GM23338 (cell line): ENCODE data around the gene ZDHHC11B. TPM values are rescaled to one million over a fixed set of nuclear protein-coding genes. Genes with fewer than 3 reads are reported as not detected.
"Not testable (repeated sequence)": the region's sequence is repeated elsewhere in the genome, so short reads cannot be mapped to it uniquely, and the experiment has no call there.

Experiments used
- ATAC-seq: fragments of 200-7000 bp; cut with Tn5 transposase; 3 replicates; pipeline ENCODE4 v1.9.1; 2020
- DNase-seq: peaks from one replicate; pipeline ENCODE4 v3.0.0-alpha.2; 2015; ENCODE audit warnings: low spot score
- H2AFZ ChIP-seq: fragments of 200-600 bp; sonication (generic); 2 replicates; pipeline ENCODE4 v1.8.0; 2016; ENCODE audit warnings: antibody characterized with exemption, mild to moderate bottlenecking, moderate library complexity
- H3F3A ChIP-seq: fragments of 200-600 bp; sonication (generic); replicated peaks from 2 replicates; pipeline ENCODE4 v1.8.0; 2017; ENCODE audit warnings: antibody characterized with exemption, mixed run types, low read depth
- H3K27ac ChIP-seq: fragments of 200-600 bp; sonication (generic); 2 replicates; pipeline ENCODE4 v1.6.1; 2016; ENCODE audit warnings: low read depth
- H3K27me3 ChIP-seq: fragments of 200-600 bp; sonication (generic); 2 replicates; pipeline ENCODE4 v1.8.0; 2016; ENCODE audit warnings: mild to moderate bottlenecking, mixed run types, moderate library complexity; ENCODE audit not compliant: insufficient read depth
- H3K36me3 ChIP-seq: fragments of 200-600 bp; sonication (generic); 2 replicates; pipeline ENCODE4 v1.8.0; 2016; ENCODE audit warnings: mild to moderate bottlenecking; ENCODE audit not compliant: insufficient read depth
- H3K4me1 ChIP-seq: fragments of 200-600 bp; sonication (generic); 2 replicates; pipeline ENCODE4 v1.8.0; 2016; ENCODE audit warnings: mild to moderate bottlenecking, moderate library complexity; ENCODE audit not compliant: insufficient read depth
- H3K4me2 ChIP-seq: fragments of 200-600 bp; sonication (generic); 2 replicates; pipeline ENCODE4 v1.7.1; 2017; ENCODE audit warnings: mixed run types
- H3K4me3 ChIP-seq: fragments of 200-600 bp; sonication (generic); 2 replicates; pipeline ENCODE4 v1.6.1; 2016; ENCODE audit warnings: mixed run types
- H3K79me2 ChIP-seq: fragments of 200-600 bp; sonication (generic); replicated peaks from 2 replicates; pipeline ENCODE4 v1.8.0; 2017; ENCODE audit warnings: mild to moderate bottlenecking; ENCODE audit not compliant: insufficient read depth
- H3K9me2 ChIP-seq: fragments of 200-600 bp; sonication (generic); 2 replicates; pipeline ENCODE4 v1.8.0; 2017; ENCODE audit not compliant: insufficient read depth
- H4K20me1 ChIP-seq: fragments of 200-600 bp; sonication (generic); replicated peaks from 2 replicates; pipeline ENCODE4 v1.8.0; 2017; ENCODE audit warnings: mild to moderate bottlenecking; ENCODE audit not compliant: insufficient read depth
- H3K27ac Mint-ChIP-seq: 2 replicates; pipeline ENCODE4 v1.8.0; 2020; ENCODE audit warnings: inconsistent platforms, mild to moderate bottlenecking, moderate library complexity, mixed read lengths
- H3K27me3 Mint-ChIP-seq: 3 replicates; pipeline ENCODE4 v1.8.0; 2022; ENCODE audit warnings: low read depth, mild to moderate bottlenecking, moderate library complexity, mixed read lengths, inconsistent platforms; ENCODE audit not compliant: insufficient read depth, poor library complexity
- H3K36me3 Mint-ChIP-seq: 3 replicates; pipeline ENCODE4 v1.8.0; 2021; ENCODE audit warnings: low read depth, mild to moderate bottlenecking, inconsistent platforms, moderate library complexity, mixed read lengths
- H3K4me1 Mint-ChIP-seq: 3 replicates; pipeline ENCODE4 v1.8.0; 2020; ENCODE audit warnings: mild to moderate bottlenecking, inconsistent platforms, mixed read lengths
- H3K4me3 Mint-ChIP-seq: 3 replicates; pipeline ENCODE4 v1.8.0; 2021; ENCODE audit warnings: moderate library complexity, mild to moderate bottlenecking, inconsistent platforms, mixed read lengths
- H3K9me3 Mint-ChIP-seq: 3 replicates; pipeline ENCODE4 v1.8.0; 2020; ENCODE audit warnings: moderate library complexity, mild to moderate bottlenecking, inconsistent platforms, mixed read lengths
- EZH2 ChIP-seq: fragments of 200-600 bp; sonication (generic); IDR thresholded peaks from one replicate; pipeline ENCODE4 v1.8.0; 2017; ENCODE audit warnings: antibody characterized with exemption, mild to moderate bottlenecking, low read depth; ENCODE audit not compliant: unreplicated experiment
- JUNB ChIP-seq: IDR thresholded peaks from one replicate; pipeline ENCODE4 v1.6.1; 2016; ENCODE audit warnings: antibody characterized with exemption; ENCODE audit not compliant: unreplicated experiment
- NANOG ChIP-seq: IDR thresholded peaks from 2 replicates; pipeline ENCODE4 v1.6.1; 2016; ENCODE audit warnings: antibody characterized with exemption, borderline replicate concordance
- POLR2AphosphoS5 ChIP-seq: IDR thresholded peaks from 2 replicates; pipeline ENCODE4 v1.6.1; 2016; ENCODE audit warnings: antibody characterized with exemption, low read depth
- STAT1 ChIP-seq: IDR thresholded peaks from one replicate; pipeline ENCODE4 v1.6.1; 2016; ENCODE audit warnings: antibody characterized with exemption; ENCODE audit not compliant: unreplicated experiment
- ZNF114 ChIP-seq: fragments of 250-450 bp; sonication (Bioruptor Pico); IDR thresholded peaks from 2 replicates; pipeline ENCODE4 v1.5.0; 2020; ENCODE audit warnings: mild to moderate bottlenecking, moderate library complexity
- polyA plus RNA-seq: library from polyadenylated mRNA; unstranded; fragments of >200 nt; fragmentation: Nextera tagmentation; extraction: Ambion mirVana; gene quantifications from 2 replicates; pipeline ENCODE4 v1.2.1, GENCODE V29; 2016
- total RNA-seq: library from RNA; depleted of rRNA; stranded (reverse); fragments of >200 nt; shearing (Covaris generic); gene quantifications from 2 replicates; pipeline ENCODE4 v1.2.3, GENCODE V29; 2014
- TF ChIP-seq, protein P1 (sequence below): fragments of 250-450 bp; sonication (Bioruptor Pico); IDR thresholded peaks from 2 replicates; pipeline ENCODE4 v1.5.0; 2020; ENCODE audit warnings: mild to moderate bottlenecking, moderate library complexity
- TF ChIP-seq, protein P2 (sequence below), 2 experiments: fragments of 200-600 bp in 1 of 2; sonication (generic) in 1 of 2; conservative IDR thresholded peaks; 2 replicates each; pipeline versions ENCODE4 v1.5.1 to v1.6.1; 2016 to 2017; ENCODE audit warnings: antibody characterized with exemption in 2 of 2, low read depth in 2 of 2, mild to moderate bottlenecking in 2 of 2, moderate library complexity in 1 of 2

Gene ZDHHC11B
- total and polyA plus RNA-seq, 2 experiments from 2014 or later: 0.89 to 1.2 TPM

DNA sequence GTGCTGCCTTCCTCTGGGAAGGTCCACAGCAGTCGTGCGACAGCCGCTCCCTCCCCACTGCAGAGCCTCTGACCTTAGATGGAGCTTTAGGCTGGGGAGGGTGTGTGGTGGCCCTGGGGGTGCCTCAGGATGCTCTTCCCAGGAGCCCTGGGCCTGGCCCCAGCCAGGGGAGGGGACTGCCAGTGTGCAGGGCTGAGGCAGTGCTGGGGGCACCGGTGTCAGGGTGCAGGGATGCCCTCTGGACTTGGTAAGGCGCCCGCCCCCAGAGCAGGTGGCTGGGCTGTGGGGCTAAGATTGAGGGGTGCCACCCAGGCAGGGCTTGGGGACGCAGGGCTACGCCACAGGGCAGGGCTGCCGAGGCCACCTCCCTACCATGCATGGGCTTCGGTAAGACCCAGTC, 13.9 kb downstream of the ZDHHC11B start:
- not testable (repeated sequence) for ATAC-seq, H3K36me3 Mint-ChIP-seq, H3K9me2 ChIP-seq, H3F3A ChIP-seq, DNase-seq, H4K20me1 ChIP-seq, H3K4me3 ChIP-seq, H3K9me3 Mint-ChIP-seq, H3K27me3 ChIP-seq, H2AFZ ChIP-seq, H3K4me1 Mint-ChIP-seq, H3K4me2 ChIP-seq, H3K27me3 Mint-ChIP-seq, H3K27ac Mint-ChIP-seq, H3K4me3 Mint-ChIP-seq, H3K79me2 ChIP-seq, H3K27ac ChIP-seq, H3K36me3 ChIP-seq, H3K4me1 ChIP-seq

DNA sequence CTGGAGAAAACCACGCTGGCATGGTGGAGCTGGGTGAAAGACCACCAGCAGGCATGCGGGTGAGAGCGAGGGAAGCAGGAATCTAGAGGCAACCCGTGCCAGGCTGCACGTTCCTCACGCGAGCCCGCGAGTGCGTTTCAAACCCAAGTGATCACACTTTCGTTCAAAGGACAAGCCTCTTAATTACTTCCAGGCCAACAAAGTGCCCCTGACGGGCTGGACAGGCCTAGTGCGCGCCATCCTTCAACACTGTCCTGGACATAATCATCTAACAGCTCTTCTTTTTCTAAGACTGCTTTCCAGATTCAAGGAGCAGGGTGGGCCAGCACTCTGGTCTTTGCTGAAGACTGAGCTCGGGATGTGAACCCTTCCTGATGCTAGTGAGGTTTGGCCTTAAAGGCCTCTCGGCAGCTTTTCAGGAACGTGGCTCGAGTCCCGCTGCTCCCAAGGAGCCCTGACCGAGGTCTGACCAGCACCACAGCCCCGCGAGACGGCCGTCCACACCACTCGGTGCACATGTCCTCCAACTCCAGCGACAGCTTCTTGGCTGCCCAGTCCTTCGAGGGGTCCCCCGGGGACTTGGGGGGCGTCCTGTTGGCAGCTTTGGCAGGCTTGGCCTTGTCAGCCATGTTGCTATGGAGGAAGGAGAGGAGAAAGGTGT, 14.9 kb downstream of the ZDHHC11B start:
- not testable (repeated sequence) for H3K9me3 Mint-ChIP-seq, H3K27me3 ChIP-seq, H3K36me3 Mint-ChIP-seq, H3K4me3 Mint-ChIP-seq, H3K4me2 ChIP-seq, H3F3A ChIP-seq, DNase-seq, H3K27ac Mint-ChIP-seq, H3K36me3 ChIP-seq, H2AFZ ChIP-seq, H3K27me3 Mint-ChIP-seq, H3K27ac ChIP-seq, H3K4me1 Mint-ChIP-seq, H3K9me2 ChIP-seq, H3K4me1 ChIP-seq, H3K4me3 ChIP-seq, ATAC-seq, H3K79me2 ChIP-seq, H4K20me1 ChIP-seq

DNA sequence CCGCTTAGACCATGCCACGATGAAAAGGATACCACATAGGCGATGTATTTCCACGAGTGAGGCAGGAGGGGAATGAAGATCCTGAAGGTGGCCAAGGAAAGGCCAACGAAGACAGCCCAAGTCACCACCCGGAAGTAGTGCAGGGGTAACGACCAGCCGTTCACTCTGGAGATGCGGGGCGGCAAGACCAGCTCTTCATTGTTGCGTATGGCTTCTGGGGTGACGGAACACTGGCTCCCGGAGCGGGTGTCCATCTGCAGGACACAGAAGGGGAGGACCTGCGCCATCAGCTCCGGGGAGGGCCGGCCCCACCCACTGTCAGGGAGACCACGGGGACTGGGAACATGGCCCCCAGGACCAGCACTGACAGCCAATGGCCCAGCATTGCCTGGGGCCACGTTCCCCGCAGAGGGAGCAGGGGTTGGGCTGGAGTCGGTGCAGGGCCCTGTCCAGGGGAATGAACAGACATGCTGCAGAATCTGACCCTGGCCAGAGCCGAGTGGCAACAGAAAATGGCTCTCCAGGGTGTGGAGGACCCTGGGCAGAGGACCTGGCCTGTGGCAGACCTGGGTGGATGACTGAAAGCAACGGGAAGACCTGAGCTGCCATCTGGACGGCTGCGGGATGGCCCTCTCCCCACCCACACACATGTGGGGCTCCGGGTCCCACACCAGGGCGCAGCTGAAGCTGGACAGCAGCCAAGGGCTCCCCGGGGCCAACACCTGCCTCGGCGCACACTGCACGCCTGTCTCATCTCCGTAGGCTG, 17.7 kb downstream of the ZDHHC11B start:
- Histone ChIP-seq H3K9me2 (no peaks in the 10 kb centered on the region), H3K27ac (no peak overlapping the region), H4K20me1 (no peaks in the 10 kb centered on the region), H3K27me3 (no peaks in the 10 kb centered on the region), H3K4me1 (no peaks in the 10 kb centered on the region), H3K4me2 (no peak overlapping the region), H3F3A (no peaks in the 10 kb centered on the region), H3K36me3 (no peaks in the 10 kb centered on the region), H2AFZ (no peak overlapping the region), H3K79me2 (no peaks in the 10 kb centered on the region), H3K4me3 (no peak overlapping the region)
- DNase-seq (no peak), ATAC-seq (no peak)
- Mint-ChIP-seq H3K9me3 (peaks cover 16% of the 10 kb centered on the region), H3K4me3 (no peak overlapping the region), H3K27me3 (no peaks in the 10 kb centered on the region), H3K4me1 (peaks cover 2% of the 10 kb centered on the region; the same call in 2 of the 3 replicates), H3K36me3 (no peaks in the 10 kb centered on the region; the same call in 2 of the 3 replicates), H3K27ac (no peak overlapping the region)
- TF ChIP-seq, protein P1, sequence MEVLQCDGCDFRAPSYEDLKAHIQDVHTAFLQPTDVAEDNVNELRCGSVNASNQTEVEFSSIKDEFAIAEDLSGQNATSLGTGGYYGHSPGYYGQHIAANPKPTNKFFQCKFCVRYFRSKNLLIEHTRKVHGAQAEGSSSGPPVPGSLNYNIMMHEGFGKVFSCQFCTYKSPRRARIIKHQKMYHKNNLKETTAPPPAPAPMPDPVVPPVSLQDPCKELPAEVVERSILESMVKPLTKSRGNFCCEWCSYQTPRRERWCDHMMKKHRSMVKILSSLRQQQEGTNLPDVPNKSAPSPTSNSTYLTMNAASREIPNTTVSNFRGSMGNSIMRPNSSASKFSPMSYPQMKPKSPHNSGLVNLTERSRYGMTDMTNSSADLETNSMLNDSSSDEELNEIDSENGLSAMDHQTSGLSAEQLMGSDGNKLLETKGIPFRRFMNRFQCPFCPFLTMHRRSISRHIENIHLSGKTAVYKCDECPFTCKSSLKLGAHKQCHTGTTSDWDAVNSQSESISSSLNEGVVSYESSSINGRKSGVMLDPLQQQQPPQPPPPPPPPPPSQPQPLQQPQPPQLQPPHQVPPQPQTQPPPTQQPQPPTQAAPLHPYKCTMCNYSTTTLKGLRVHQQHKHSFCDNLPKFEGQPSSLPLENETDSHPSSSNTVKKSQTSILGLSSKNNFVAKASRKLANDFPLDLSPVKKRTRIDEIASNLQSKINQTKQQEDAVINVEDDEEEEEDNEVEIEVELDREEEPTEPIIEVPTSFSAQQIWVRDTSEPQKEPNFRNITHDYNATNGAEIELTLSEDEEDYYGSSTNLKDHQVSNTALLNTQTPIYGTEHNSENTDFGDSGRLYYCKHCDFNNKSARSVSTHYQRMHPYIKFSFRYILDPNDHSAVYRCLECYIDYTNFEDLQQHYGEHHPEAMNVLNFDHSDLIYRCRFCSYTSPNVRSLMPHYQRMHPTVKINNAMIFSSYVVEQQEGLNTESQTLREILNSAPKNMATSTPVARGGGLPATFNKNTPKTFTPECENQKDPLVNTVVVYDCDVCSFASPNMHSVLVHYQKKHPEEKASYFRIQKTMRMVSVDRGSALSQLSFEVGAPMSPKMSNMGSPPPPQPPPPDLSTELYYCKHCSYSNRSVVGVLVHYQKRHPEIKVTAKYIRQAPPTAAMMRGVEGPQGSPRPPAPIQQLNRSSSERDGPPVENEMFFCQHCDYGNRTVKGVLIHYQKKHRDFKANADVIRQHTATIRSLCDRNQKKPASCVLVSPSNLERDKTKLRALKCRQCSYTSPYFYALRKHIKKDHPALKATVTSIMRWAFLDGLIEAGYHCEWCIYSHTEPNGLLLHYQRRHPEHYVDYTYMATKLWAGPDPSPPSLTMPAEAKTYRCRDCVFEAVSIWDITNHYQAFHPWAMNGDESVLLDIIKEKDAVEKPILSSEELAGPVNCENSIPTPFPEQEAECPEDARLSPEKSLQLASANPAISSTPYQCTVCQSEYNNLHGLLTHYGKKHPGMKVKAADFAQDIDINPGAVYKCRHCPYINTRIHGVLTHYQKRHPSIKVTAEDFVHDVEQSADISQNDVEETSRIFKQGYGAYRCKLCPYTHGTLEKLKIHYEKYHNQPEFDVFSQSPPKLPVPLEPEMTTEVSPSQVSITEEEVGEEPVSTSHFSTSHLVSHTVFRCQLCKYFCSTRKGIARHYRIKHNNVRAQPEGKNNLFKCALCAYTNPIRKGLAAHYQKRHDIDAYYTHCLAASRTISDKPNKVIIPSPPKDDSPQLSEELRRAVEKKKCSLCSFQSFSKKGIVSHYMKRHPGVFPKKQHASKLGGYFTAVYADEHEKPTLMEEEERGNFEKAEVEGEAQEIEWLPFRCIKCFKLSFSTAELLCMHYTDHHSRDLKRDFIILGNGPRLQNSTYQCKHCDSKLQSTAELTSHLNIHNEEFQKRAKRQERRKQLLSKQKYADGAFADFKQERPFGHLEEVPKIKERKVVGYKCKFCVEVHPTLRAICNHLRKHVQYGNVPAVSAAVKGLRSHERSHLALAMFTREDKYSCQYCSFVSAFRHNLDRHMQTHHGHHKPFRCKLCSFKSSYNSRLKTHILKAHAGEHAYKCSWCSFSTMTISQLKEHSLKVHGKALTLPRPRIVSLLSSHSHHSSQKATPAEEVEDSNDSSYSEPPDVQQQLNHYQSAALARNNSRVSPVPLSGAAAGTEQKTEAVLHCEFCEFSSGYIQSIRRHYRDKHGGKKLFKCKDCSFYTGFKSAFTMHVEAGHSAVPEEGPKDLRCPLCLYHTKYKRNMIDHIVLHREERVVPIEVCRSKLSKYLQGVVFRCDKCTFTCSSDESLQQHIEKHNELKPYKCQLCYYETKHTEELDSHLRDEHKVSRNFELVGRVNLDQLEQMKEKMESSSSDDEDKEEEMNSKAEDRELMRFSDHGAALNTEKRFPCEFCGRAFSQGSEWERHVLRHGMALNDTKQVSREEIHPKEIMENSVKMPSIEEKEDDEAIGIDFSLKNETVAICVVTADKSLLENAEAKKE (CRISPR knock-in tag): no peak
- TF ChIP-seq JUNB: no peak
- TF ChIP-seq NANOG: no peak
- no peak for TF ChIP-seq EZH2
- no peak for TF ChIP-seq ZNF114 (CRISPR knock-in tag)
- TF ChIP-seq POLR2AphosphoS5: no peak
- TF ChIP-seq, protein P2, sequence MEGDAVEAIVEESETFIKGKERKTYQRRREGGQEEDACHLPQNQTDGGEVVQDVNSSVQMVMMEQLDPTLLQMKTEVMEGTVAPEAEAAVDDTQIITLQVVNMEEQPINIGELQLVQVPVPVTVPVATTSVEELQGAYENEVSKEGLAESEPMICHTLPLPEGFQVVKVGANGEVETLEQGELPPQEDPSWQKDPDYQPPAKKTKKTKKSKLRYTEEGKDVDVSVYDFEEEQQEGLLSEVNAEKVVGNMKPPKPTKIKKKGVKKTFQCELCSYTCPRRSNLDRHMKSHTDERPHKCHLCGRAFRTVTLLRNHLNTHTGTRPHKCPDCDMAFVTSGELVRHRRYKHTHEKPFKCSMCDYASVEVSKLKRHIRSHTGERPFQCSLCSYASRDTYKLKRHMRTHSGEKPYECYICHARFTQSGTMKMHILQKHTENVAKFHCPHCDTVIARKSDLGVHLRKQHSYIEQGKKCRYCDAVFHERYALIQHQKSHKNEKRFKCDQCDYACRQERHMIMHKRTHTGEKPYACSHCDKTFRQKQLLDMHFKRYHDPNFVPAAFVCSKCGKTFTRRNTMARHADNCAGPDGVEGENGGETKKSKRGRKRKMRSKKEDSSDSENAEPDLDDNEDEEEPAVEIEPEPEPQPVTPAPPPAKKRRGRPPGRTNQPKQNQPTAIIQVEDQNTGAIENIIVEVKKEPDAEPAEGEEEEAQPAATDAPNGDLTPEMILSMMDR (conservative IDR thresholded peaks at IDR 0.05; ENCODE audit: low read depth in 2 of 2): no peak
- TF ChIP-seq STAT1: no peak
